GM18502 (cell line): ENCODE results near the gene SNCG.
"Not testable (repeated sequence)": the region's sequence is repeated elsewhere in the genome, so short reads cannot be mapped to it uniquely, and the experiment has no call there.

Experiments
- ATAC-seq: cut with Tn5 transposase; IDR thresholded peaks from one replicate; pipeline ENCODE4 v1.9.1; 2021; ENCODE audit warnings: mild to moderate bottlenecking; ENCODE audit not compliant: unreplicated experiment, poor library complexity

Gene SNCG

DNA sequence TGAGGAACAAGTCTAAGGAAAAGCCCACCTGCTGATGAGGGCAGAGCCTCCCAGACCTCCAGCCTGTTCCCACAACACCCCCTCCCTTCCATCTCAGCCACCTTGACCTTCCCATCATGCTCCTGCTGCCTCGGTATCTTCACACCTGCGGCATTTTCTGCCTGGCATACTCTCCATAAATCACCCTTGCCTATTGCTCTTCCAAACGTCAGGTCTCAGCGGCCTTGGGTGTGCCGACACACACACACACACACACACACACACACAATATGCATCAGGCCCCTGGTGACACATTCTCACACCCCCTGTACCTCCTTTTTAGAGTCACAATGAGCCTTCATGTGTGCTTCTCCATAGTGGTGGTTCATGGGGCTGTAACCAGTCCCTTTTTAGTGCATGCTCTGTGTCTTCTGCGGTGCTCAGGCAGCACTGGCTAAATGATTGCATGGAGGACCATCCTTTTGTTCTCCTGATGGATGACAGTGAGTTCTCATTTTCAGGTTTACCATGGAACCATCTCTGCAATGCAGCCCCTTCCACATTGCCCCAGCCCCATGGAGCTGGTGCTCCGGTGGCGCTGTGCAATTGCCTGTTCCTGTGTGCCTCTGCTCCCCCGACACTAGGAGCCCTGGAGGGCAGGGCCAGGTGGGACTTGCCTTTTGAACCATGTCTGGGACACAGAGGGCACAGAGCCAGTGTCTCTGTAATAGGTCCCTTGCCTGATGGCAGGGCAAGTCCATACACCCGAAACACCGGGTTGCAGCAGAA is 14.4 kb downstream of the SNCG start:
- no peak for ATAC-seq

DNA sequence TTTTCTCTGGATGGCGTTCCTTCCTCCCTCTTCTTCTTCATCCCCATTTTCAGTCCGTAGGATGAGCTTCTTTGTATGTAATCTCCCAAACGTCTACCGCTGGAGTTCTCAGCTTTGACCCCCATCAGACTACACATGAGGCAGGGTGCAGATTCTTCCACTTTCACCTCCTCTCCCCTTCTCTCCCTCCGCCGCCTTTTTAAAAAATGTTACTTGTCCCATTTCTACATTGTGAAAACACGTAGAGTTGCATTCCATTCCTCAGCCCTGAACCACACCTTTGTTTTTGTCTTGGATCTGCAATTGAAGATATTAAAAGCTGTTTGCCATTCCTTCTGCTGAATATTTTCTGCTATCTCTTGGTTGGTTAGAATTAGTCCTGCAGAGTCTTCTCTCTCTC is 16.1 kb downstream of the SNCG start:
- ATAC-seq, result no peak

DNA sequence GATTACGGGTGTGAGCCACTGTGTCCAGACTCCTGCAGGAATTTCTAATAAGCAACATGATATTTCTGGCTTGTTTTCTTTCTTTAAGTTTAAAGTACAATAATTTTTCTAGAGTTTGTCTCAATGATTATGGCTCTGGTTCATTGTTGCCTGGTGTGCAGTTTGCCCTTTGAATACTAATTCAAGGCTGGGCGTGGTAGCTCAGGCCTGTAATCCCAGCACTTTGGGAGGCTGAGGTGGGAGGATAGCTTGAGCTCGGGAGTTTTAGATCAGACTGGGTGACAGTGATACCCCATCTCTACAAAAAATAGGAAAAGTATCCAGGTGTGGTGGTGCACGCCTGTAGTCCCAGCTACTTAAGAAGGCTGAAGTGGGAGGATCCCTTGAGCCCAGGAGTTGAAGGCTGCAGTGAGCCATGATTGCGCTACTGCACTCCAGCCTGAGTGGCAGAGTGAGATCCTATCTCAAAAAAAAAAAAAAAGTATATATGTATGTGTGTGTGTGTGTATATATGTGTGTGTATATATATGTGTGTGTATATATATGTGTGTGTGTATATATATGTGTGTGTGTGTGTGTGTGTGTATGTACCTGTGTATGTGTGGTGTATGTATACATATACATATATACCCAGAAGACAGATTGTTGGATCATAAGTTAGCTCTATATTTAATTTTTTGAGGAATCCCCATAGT is 18.1 kb downstream of the SNCG start:
- no peak for ATAC-seq

DNA sequence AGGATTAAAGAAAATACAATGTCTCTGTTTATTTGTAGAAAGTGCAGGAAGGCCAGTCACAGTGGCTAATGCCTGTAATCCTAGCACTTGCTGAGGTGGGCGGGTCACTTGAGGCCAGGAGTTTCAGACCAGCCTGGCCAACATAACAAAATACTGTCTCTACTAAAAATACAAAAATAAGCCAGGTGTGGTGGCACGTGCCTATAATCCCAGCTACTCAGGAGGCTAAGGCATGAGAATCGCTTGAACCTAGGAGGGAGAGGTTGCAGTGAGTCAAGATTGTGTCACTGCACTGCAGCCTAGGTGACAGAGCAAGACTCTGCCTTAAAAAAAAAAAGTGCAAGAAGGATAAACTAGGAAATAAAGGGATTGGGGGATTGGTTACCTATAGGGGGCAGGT is 20.1 kb downstream of the SNCG start:
- not testable (repeated sequence) for ATAC-seq

DNA sequence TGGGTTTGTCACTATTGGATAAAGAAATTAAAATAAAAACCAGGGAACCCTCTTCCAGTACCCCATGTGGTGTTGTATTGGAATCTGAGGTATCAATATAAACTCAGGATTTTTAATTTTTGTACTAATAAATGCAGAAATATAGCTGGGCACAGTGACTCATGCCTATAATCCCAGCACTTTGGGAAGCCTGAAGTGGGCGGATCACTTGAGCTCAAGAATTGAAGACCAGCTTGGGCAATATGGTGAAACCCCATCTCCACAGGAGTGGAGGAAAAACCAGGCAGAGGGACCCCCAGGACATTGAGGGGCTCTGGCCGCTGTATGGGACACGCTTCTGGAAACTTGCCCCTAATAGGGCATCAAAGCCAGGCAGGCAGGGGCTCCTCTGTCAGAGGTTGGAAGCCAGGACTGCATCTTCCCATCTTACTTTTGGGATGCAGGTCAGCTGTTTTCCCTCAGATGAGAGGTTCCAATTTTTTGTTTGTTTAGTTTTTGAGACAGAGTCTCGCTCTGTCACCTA is 21.0 kb downstream of the SNCG start:
- no peak for ATAC-seq

DNA sequence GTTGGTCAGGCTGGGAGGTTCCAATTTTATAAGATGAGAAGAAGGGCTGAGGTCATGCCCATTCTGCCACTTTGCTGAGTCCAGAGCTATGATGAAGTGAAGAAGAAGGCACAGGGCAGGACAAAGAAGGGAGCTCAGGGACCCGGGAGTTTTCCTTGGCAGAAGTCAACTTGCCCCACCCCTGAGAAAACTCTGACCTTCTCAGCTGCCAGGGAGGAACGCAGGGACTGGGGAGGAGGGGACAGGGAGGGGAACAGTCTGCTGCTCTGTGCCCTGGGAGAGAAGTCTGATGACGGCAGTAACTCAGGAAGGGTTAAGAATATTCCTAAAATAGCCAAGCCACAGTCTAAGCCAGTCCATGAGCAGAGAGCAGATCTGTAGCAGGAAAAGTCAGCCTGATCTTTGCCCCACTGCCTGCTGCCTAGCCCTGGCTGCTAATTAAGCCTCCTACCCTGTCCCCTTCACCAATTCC is 21.6 kb downstream of the SNCG start:
- no peak for ATAC-seq

DNA sequence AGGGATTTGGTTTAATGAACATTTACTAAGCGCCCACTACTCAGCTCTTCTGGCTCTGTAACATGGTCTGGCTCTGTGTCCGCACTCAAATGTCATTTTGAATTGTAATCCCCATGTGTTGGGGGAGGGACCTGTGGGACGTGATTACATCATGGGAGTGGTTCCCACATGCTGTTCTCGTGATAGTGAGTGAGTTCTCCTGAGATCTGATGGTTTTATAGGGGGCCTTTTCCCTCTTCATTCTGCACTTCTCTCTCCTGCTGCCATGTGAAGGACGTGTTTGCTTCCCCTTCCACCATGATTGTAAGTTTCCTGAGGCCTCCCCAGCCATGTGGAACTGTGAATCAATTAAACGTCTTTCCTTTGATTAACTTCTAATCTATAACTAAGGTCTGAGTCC is 22.6 kb downstream of the SNCG start:
- not testable (repeated sequence) for ATAC-seq

DNA sequence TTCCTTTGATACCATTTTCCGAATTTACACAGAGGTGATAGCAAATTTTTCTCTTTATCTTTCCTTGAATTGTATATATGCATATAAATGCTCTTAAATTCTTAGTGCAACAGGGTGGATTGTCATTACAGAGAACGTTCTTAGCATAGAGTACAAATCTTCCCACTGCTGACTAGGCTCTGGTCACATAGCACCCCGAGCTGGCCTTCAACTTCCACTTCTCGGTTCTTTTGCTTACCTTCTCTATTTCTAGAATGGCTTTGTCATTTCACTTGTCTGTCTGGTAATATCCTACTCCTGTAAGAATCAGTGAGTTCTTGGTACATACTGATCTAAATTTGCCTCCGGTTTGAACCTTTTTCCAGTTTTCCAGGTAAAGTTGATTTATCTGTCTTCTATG is 23.3 kb downstream of the SNCG start:
- no peak for ATAC-seq

DNA sequence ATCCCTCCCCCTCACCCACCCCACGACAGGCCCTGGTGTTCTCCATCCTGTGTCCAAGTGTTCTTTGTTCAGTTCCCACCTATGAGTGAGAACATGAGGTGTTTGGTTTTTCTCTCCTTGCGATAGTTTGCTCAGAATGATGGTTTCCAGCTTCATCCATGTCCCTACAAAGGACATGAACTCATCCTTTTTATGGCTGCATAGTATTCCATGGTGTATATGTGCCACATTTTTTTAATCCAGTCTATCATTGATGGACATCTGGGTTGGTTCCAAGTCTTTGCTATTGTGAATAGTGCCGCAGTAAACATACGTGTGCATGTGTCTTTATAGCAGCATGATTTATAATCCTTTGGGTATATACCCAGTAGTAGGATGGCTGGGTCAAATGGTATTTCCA is 26.1 kb downstream of the SNCG start:
- not testable (repeated sequence) for ATAC-seq

DNA sequence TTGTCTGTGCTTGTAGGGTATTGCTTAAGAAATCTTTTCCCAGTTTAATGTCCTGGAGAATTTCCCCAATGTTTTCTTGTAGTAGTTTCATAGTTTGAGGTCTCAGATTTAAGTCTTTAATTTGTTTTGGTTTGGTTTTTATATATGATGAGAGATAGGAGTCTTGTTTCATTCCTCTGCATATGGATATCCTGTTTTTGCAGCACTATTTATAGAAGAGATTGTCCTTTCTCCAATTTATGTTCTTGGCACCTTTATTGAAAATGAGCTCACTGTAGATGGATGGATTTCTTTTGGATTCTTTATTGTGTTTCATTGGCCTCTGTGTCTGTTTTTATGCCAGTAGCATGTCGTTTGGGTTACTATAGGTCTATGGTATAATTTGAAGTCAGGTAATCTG is 30.1 kb downstream of the SNCG start:
- ATAC-seq, result no peak

DNA sequence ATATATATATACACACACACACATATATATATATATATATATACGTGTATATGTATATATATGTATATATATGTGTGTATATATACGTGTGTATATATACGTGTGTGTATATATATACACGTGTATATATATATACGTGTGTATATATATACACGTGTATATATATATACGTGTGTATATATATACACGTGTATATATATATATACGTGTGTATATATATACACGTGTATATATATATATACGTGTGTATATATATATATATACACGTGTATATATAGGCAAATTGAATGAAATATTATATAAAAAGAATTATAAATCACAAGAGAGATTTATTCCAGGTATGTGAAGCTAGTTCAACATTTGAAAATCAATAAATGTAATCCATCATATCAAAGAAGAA is 33.0 kb downstream of the SNCG start:
- ATAC-seq, result not testable (repeated sequence)

DNA sequence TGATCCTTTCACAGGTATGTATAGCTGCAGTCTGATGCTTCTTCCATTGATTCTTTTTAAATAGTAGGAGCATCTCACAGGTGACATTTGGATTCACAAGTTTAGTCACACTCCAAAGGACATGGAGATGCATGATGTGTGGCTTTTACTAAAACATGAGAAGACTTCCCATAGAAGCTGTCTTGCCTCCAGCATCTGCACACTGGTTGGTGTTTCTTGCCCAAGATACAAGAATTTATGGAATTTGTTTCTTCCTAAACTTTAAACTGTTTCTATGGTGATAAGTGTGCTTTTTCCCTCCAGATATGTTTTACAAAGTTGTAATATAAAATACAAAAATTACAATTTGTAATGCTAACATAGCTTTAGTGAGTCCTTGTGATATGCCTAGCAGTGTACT is 34.1 kb downstream of the SNCG start:
- ATAC-seq, result no peak

DNA sequence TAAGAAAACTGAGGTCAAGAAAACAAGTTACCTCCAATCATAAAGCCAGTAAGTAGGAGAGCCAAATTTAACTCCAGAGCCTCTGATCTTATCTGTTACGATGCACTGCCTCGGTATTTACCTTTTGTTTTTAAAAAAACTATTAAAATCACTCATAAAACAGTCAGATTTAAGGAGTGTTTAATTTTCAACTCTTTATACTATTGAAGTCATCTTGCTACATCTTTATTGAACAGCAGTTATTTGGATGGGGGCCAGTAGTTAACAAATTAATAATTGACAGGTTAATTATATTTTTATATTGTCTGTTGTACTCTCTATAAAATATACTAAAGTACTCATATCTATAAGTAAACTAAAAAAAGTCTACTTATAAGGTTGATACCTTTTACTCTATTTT is 34.5 kb downstream of the SNCG start:
- no peak for ATAC-seq

DNA sequence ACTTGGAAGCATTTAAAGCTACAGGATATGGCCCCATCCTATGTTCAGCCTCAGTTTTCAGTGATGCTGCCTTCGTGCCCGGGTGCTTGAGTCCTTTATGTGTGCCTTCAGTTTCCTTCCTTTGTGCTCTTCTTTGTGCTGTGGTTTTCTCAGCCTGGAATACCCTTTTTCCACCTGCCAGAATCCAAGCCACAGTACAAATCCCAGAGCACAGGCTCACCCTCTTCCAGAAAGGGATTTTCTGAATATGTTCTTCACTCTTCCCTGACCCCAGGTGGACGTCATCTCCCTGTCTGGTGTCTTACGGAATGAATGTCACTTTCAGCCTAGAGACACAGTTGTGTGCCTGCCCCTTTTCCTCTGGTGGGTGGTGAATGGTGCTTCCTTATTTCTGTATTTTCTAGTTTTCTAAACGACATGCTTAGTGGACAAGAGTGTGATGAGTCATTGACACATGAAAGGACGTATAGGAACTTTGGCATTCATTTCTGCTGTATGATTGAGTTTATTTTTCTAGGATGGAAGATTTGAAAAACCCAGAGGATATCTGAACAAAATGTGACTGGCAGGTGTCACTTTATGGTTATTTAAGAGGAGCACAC is 41.5 kb downstream of the SNCG start:
- ATAC-seq, result not testable (repeated sequence)

DNA sequence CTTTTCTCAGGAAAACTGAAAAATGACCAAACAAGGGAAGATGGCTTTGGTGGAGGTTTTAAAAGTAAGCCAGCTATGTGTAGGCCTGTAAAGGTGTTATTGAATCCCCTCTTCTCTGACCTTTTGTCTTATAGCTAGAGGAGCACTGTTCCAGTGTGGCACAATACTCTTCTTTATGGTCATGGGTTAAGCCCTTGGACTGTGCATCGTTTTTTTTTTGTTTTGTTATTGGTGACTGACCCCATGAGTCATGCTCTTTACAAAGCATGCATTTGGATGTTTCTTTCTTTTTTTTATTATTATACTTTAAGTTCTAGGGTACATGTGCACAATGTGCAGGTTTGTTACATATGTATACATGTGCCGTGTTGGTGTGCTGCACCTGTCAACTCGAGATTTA is 42.1 kb downstream of the SNCG start:
- no peak for ATAC-seq

DNA sequence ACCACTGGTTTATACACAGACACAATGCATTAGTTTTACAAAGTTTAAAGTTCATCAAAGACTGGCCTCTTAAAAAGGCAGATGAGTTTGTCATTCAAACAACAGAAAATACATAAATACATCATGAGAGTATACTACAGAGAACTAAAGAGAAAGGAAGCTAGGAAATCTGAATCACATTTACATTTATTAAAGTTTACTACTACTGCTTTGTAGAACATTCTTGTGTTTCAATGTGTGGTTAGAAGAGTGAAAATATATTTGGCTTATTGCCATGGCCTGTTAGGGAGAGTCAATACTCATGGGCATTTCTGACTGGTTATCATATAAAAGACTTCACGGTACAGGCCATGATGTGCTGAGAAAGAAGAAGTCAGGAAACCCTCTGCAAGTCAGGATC is 48.7 kb downstream of the SNCG start:
- not testable (repeated sequence) for ATAC-seq

DNA sequence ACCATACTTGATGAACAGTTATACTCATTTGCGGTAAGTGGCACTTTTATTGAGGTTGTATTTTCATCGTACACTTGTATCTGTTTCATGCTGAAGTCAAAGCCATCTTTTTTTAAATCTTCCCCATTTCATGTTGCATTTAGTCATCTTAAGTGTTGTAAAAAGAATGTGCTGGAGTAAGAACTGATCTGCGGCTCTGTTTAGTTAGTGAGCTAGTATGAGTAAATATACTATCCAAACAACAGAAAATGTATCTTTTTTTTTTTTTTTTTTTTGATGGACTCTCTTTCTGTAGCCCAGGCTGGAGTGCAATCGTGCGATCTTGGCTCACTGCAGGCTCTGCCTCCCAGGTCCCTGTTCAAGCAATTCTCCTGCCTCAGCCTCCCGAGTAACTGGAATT is 49.3 kb downstream of the SNCG start:
- not testable (repeated sequence) for ATAC-seq

DNA sequence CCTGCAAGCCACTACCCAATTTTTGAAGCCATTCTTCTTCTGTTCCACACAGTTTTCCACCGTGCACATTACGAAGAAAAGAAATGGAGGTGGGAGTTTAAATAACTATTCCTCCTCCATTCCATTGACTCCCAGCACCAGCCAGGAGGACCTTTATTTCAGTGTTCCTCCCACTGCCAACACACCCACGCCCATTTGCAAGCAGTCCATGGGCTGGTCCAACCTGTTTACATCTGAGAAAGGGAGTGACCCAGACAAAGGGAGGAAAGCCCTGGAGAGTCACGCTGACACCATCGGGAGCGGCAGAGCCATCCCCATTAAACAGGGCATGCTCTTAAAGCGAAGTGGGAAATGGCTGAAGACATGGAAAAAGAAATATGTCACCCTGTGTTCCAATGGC is 49.9 kb downstream of the SNCG start:
- not testable (repeated sequence) for ATAC-seq

DNA sequence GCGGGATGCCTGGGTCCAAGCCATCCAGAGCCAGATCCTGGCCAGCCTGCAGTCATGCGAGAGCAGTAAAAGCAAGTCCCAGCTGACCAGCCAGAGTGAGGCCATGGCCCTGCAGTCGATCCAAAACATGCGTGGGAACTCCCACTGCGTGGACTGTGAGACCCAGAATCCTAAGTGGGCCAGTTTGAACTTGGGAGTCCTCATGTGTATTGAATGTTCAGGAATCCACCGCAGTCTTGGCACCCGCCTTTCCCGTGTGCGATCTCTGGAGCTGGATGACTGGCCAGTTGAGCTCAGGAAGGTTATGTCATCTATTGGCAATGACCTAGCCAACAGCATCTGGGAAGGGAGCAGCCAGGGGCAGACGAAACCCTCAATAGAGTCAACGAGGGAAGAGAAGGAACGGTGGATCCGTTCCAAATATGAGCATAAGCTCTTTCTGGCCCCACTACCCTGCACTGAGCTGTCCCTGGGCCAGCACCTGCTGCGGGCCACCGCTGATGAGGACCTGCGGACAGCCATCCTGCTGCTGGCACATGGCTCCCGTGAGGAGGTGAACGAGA is 50.8 kb downstream of the SNCG start:
- ATAC-seq, result not testable (repeated sequence)
